Suppressor macrophage (primary cell): ENCODE data around the gene ZNF423.

Experiments used
- DNase-seq, 4 experiments: peaks; one replicate each; pipeline ENCODE4 v3.0.0-alpha.2; 2020 to 2022

ZNF423 gene

GRCh38 chr16:49545243-49545642, 310.7 kb downstream of the ZNF423 start:
- no peak for DNase-seq

GRCh38 chr16:49544828-49545227, 311.1 kb downstream of the ZNF423 start:
- no peak for DNase-seq

- DNase-seq = no peak
These were observed 312.3 kb downstream of the ZNF423 start for GRCh38 chr16:49543631-49543946.

DNA sequence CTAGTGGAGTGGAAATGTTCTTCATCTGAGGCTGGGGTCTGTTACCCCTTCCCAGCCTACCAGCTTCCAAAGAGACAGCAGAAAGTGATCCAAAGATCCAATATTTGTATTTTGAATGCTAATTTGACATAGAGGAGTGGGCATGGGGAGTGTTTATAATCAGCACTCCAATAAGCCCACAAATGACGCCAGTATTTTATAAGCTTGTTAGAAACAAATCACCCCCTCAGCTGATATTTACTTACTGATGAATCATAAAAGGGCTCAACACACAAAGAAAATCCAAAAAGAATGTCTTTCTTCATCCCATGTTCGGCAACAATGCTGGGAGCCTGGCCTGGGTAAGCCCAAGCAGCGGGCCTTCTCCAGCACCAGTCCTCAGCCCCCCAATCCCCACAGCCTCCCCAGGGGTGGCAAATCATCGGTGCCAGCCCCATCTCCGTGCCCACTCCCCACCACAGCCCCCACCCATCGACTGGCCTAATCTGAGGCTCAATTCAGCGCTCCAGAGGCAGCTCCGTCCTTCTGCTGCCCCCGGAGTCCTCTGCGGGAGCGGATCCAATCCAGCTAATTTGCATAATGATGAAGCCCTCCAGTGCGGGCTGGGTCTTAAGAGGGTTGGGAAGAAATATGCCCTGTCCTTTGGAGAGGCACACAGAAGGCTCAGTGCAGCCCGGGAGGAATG, 312.8 kb downstream of the ZNF423 start:
- no peak for DNase-seq

GRCh38 chr16:49542391-49542891, 313.5 kb downstream of the ZNF423 start:
- no peak for DNase-seq

DNA sequence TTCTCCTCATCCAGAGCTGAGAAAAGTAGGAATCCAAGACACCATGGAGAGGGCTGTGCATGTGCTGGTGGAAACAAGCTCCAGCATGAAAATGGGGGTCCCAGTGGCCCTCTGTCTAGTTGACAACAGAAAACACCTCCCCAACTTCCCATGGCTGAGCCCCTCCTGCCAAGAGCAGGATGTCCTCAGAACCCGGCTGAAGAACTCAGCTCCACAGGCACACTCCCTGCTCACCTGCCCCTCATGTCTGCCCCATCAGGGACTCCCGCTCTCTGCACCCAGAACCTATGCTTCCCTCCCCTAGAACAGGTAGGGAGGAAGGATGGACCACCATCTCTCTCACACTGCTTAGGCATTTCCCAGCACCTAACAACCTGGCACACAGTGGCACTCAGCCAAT, 315.1 kb downstream of the ZNF423 start:
- no peak for DNase-seq

DNA sequence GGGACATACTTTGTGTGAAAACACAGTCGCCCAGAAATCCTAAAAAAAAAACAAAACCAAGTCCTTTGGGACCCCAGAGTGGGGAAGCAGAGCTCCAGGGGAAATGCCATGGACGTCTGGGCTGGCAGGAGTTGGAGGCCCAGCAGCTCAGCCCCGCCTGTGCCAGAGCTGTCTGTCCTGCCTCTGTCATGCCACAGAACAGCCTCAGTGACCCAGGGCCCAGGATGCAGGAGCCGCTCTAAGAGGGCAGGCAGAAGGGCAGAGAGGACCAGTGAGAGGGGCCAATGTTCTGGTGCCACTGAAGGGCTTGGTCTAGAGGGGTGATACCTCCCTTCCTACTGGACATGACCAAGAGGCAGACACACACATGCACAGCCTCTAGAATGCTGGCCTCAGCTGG, 316.2 kb downstream of the ZNF423 start:
- DNase-seq = no peak

DNA sequence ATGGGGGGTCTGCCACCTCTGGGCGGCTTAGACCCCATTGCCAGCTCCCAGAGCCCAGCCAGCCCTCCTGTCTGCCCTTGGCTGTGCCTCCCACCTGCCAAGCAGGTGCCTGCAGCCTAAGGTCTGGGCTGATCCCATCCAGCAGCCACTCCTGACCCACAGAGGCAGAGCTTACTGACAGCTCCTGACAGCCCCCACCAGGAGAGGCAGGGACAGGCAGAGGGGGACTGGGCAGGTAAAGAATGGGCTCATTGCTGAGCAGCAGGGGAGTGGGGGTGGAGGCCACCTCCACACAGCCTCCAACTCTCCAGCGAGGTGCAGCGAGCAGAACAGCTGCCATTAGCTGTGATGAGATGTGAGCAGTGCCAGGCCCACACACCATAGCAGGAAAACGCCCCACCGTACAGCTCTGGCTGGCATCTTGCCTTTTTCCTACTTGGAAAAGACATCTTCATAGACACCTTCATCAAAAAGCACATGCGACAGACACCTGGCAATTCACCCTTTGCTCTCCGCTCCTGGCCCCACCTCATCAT, 317.9 kb downstream of the ZNF423 start:
- no peak for DNase-seq

GRCh38 chr16:49534901-49535610, 320.9 kb downstream of the ZNF423 start:
- DNase-seq = no peak

DNA sequence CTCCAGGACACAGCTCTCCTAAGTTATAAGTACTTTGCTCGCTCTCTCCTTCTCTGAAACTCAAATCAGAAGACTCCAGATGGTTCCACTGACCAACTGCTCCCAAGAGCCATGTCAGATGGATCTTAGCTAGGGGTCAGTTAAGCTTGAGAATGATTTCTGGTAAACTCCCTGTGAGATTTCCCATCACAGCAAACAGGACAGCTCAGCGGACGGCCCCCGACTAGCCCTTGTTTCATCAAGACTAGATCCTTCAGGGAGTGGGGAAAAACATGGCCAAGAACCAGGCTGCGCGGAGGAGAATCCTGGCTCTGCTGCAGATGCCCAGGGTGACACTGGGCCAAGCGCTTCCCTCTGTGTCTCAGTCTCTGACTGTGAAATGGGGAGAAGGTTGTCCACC, 322.5 kb downstream of the ZNF423 start:
- no peak for DNase-seq

DNA sequence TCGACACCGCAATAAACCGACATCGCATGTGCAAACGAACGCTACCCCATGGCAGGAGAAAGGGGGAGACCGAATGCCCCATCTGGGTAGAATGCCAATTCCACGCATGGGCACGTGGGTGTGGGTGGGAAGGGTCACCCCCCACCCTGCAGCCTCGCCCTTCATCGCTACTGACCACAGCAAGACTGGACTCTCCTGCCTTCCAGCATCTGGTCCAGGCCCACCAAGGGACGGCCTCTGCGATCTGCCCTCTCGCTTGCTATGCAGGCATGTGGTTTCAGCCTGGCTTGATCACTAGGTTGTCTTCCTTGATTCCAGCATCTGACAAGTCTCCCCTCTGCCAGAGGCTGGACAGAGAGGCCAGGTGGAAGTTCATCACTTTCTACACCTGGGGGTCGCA, 323.0 kb downstream of the ZNF423 start:
- DNase-seq = no peak

DNA sequence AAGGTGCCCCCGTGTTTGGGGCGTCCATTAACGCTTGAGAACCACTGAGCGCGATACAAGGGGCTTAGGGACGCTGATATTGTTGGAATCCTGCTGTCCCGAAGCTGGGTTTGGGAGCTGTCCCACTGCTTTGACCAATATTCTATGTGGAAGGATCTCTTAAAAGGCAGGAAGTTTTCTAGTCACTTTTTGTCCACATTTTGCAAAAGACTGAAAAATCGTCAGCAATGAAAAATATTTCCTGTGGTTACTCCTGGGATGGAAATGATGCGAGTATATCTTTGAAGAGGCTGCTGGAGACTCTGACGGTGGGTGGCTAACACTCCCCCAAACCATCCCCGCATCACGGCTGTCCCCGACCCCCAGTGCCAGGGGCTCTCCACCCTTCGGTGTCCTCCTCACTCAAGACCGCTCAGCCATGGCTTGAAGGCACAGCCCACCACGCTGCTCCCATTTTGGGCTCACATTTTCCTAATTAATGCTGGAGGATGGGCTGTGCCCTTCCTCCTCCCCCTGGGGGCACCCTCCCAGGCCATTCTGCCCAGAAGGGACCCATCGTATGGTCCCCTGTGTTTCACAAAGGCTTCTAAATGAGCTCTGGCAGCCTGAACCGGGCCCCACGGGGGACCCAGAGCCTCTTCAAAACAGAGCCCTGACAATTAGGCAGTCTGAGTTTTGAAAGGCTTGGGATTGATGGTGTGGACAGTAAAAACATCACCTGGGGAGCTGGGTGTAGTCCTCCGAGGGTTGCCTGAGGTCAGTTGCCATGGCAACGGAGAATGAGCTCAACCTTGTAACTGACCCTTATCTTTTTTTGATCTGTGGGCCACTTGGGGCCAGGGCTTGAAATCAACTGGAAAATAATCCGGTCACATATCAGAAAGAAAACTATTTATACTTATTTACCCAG, 323.7 kb downstream of the ZNF423 start:
- no peak for DNase-seq

DNA sequence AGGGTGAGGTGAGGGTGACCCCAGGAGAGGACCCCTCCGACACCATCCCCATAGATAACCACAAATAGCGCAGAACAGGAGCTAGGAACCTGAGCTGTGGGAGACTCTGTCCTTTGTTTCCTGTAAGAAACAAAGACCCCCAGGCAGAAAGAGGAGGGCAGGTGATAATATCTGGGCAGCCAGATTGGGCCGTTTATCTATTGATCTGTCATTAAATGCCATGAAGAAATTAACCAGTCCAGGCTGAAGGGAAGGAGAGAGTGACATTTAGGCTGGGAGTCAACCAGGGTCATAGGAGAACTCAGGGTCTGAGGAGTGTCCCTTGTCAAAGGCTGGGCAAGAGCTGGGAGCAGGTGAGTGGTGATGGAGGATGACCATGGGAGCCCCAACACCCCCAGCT, 324.5 kb downstream of the ZNF423 start:
- DNase-seq = no peak

DNA sequence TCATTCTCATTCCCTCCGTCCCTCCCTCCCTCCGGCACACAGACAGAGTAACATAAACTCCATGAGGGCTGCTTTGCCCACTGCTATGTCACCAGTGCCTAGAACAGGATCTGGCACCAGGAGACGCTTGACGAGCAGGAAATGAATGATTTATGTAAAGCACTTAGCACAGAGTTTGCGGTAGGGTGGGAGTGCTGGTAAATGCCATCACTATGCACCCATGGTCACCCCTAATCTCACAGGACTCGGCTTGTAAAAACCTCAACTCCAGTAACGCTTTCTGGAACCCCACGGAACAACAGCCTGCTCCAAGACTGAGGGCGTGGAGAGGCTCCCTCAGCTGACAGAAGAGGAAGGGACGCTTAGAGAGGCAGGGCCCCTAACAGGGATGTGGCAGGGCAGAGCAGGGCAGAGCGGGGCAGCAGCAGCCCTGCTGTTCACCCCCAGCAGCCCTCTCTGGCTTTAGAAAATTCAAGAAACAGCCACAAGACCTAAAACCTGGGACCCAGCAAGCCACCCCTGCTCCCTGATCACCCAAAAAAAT, 325.4 kb downstream of the ZNF423 start:
- DNase-seq = peak; percentile 21 to 60 (median 52)

DNA sequence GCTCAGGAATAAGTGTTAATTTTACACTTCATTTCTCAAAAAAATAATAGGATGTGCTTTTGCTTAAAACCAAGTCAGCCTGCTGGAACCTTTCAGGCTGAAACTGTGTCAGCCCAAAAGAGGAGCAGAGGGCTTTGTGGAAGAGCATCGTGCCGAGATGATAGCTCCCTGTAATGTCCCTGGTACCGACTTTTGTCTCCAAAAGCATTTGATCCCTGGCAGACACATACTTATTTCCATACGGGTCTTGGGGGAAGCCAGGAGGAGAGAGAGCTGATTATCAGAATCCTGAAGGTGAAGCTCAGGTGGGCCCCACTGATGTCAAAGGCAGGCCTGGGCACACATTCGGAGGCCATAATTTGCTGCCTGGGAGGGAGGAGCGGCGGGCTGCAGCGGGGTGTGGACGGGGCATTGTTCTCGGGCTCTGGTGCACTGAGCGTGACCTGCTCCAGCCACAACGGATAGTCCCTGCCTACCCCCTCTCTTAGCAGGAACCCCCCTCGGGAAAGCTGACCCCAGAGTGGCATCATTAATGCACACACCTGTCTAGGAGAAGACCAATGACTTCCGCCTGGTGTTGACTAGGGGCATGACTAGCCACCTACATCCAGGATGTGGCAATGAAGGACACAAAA, 326.4 kb downstream of the ZNF423 start:
- no peak for DNase-seq

DNA sequence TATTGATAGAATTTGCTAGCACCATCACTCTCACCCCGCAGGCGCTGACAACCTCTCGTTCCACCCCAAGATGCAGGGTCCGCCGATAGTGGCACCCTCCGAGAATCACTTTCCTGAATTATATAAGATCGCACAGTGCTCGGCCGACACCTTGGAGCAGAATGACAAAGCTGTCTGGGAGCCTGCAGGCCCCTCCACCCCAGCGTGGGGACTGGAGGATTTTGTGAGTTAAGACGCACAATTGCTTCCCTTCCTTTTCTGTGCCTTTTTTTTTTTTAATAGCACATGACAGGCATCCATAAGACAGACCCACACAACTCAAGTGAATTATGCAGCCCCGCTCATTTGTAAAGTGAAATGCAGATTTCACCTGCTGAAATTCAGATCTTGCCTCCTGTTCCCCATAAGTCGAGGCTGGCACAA, 327.0 kb downstream of the ZNF423 start:
- peak in 1 of 4 experiments; percentile 6 for DNase-seq

DNA sequence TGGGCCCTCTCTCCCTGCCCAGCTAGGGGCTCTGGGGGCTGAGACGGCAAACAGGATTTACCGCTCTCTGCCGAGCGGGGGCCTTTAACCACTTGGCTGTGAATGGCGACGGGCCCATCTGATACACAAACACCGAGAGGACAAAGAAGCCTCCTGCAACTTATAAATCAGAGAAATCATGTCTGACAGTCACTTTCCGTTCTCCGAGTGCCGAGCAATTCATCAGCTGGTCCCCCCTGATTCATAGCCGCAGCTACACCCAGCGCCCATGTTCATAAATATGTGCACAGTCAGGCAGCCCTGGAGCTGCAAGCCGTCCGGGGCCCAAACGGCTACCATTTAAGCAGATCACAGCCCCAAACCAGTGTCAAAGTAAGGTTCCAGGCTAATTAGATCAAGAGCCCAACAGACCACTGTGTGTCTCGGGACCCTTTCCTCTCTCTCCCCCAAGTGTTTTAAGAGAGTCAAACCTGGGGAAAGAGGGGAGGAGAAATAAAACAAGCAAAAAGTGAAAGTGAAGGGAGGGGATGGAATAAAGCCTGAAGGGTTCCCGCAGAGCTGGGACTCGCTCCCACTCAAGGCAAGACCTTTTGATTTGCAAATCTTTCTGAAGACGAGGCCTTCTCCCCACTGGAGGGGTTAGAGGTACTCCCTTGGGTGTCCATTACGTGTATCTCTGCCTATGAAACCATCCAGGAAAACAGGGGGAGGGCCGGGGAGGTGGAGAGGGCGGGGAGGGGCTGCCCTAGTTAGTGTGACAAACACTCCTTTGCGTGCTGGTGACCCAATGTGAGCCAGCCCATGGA, 327.6 kb downstream of the ZNF423 start:
- peak in 3 of 4 experiments; percentile 27 to 42 (median 31) for DNase-seq

- DNase-seq = no peak
These were observed 328.3 kb downstream of the ZNF423 start for GRCh38 chr16:49527611-49528010.

DNA sequence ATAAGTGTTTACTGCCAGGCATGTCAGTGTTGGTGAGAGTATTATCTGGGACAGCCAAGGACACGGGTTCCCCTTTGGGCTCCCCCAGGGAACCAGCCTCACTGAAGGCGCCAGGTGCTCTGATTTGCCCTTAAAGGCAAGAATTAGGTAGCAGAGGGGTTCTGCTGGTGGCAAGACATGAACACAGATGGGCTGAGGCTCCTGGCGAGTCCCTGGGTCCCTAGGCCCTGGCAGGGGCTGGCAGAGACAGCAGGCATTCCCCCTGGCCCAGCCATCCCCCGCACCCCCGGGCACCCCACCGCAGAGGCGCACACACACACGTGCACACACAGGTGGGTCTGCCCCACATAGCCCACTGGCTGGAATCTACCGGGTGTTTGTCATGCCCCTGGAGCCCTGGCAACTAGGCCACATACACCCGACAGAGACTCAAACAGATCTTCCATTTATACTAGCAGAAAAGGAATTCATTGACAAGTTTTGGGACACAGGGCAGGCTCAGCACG, 329.0 kb downstream of the ZNF423 start:
- no peak for DNase-seq

- no peak for DNase-seq
These were observed 331.0 kb downstream of the ZNF423 start for GRCh38 chr16:49524947-49525315.
